Keratinocyte (primary cell): ENCODE measurements around the gene KATNBL1.

Experiments
- EZH2 ChIP-seq: IDR thresholded peaks from one replicate; pipeline ENCODE4 v1.6.1; 2012; ENCODE audit warnings: inconsistent platforms, mild to moderate bottlenecking, low read length, moderate library complexity
- TF ChIP-seq, protein P1 (sequence below), 3 experiments: IDR thresholded peaks in 1 of 3; conservative IDR thresholded peaks in 1 of 3; optimal IDR thresholded peaks in 1 of 3; 2 replicates in 2 of 3; 3 replicates in 1 of 3; pipeline versions ENCODE3 to v1.5.1; 2011; ENCODE audit warnings: low read length in 3 of 3, mild to moderate bottlenecking in 3 of 3, moderate library complexity in 2 of 3, control low read depth in 1 of 3, inconsistent platforms in 1 of 3; ENCODE audit not compliant: insufficient read depth in 2 of 3; ENCODE audit errors: extremely low read depth in 1 of 3

DNA sequence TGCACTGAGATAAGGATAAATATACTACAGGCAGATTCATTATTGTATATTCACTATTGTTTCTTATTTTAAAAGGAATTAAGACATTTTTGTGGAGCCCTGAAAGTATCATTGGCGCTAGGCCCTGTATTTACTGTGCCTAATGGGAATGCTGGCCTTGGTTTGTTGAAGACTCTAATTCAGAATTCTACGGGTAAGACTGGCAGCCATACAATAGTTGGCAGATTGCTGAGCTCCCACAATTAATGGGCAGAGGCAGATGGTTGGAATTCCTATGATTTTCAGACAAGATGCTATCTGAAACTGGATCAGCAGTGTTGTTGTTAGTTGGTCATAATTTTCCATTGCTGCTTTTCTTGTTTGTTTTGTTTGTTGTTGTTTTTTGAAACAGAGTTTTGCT lies 93.3 kb downstream of the KATNBL1 start:
- TF ChIP-seq, protein P1, sequence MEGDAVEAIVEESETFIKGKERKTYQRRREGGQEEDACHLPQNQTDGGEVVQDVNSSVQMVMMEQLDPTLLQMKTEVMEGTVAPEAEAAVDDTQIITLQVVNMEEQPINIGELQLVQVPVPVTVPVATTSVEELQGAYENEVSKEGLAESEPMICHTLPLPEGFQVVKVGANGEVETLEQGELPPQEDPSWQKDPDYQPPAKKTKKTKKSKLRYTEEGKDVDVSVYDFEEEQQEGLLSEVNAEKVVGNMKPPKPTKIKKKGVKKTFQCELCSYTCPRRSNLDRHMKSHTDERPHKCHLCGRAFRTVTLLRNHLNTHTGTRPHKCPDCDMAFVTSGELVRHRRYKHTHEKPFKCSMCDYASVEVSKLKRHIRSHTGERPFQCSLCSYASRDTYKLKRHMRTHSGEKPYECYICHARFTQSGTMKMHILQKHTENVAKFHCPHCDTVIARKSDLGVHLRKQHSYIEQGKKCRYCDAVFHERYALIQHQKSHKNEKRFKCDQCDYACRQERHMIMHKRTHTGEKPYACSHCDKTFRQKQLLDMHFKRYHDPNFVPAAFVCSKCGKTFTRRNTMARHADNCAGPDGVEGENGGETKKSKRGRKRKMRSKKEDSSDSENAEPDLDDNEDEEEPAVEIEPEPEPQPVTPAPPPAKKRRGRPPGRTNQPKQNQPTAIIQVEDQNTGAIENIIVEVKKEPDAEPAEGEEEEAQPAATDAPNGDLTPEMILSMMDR (optimal IDR thresholded peaks at IDR 0.05 in 1 of 3, IDR thresholded peaks at IDR 0.05 in 1 of 3, conservative IDR thresholded peaks at IDR 0.05 in 1 of 3; ENCODE audit: extremely low read depth in 1 of 3, insufficient read depth in 2 of 3, low read length in 3 of 3), result no peak
- TF ChIP-seq EZH2, result no peak
